H1 (cell line): ENCODE results near the gene IGSF9. TPM values are rescaled to one million over a fixed set of nuclear protein-coding genes. Genes with fewer than 3 reads are reported as not detected.

Experiments used
- CEBPB ChIP-seq: IDR thresholded peaks from 2 replicates; pipeline ENCODE4 v1.6.1; 2012; ENCODE audit warnings: low read depth, low read length
- CHD2 ChIP-seq: IDR thresholded peaks from 2 replicates; pipeline ENCODE4 v1.6.1; 2012; ENCODE audit warnings: low read length, improper control_type of control experiment
- RNF2 ChIP-seq: fragments of 200-900, 300-1000 bp; sonication (generic); IDR thresholded peaks from 2 replicates; pipeline ENCODE4 v1.7.1; 2016; ENCODE audit warnings: borderline replicate concordance, low read depth, mild to moderate bottlenecking, antibody characterized with exemption, low read length; ENCODE audit not compliant: poor library complexity, severe bottlenecking; ENCODE audit errors: missing control alignments
- RXRA ChIP-seq: IDR thresholded peaks from 2 replicates; pipeline ENCODE4 v1.6.1; 2011; ENCODE audit warnings: low read depth, mild to moderate bottlenecking, low read length, moderate library complexity; ENCODE audit not compliant: insufficient read depth
- TAF1 ChIP-seq: IDR thresholded peaks from 2 replicates; pipeline ENCODE4 v1.6.1; 2011; ENCODE audit warnings: mild to moderate bottlenecking, low read depth, low read length
- polyA plus RNA-seq, 7 experiments: library from polyadenylated mRNA; depleted of rRNA in 3 of 7; stranded (reverse) in 5 of 7; unstranded in 2 of 7; fragments of >200 nt in 5 of 7; fragments of 200-250 nt in 2 of 7; gene quantifications; 1 replicate in 5 of 7; 2 replicates in 1 of 7; 4 replicates in 1 of 7; pipeline versions ENCODE4 v1.2.1 to v1.2.3, GENCODE V29; 2011 to 2013; ENCODE audit warnings: missing spikeins in 2 of 7, mixed read lengths in 2 of 7
- total RNA-seq: library from RNA; stranded (reverse); fragmentation: NEBNext Ultra II Directional; extraction: Animal tissue kit (Norgen Biotek cat#: 25700); gene quantifications from 2 replicates; pipeline ENCODE4 v1.2.1, GENCODE V29; 2021

The IGSF9 gene
- total and polyA plus RNA-seq, 2 of the 8 experiments (the other 6 are each of a cell fraction or from before 2014, with no cell fraction given): 10.9 to 28.1 TPM

DNA sequence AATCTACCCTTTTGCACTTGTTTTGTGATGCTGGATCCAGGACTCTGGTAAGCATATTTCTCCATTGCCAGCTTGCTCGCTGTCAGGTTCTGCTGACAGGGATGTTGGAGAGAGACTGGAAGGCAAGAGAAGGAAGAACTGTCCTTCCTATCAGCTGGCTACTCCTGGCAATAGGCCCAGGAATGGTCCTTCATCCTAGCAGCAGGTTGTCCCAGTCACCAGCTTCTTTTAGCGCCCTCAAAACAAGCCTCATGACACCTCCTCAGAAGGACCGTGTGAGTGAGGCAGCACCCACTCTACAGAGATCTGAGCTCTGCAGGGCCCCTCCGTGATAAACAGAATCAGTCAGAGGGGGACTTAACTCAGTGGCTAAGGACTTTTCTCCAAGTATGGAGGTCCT lies 41.8 kb upstream of the IGSF9 start (continued):
- TF ChIP-seq RXRA (no peak), TAF1 (no peak), RNF2 (no peak), CHD2 (no peak), CEBPB (no peak)
- TF ChIP-seq, all 59 proteins: peak for 0
